ENCODE data around the gene MTHFSD. TPM values are rescaled to one million over a fixed set of nuclear protein-coding genes. Genes with fewer than 3 reads are reported as not detected.
A peak's percentile ranks its signal among the peaks of the same experiment; 100 is the strongest.

MTHFSD gene
- polyA plus RNA-seq, 1 donor, result 19.5 TPM

- peaks cover 7% of the 10 kb centered on the region for H3K9me3 ChIP-seq (ENCODE audit: control insufficient read depth, low read depth, low read length)
- no CpG with 5 or more reads among the region's 22 CpGs for WGBS (ENCODE audit: insufficient coverage, low lambda C conversion rate)
- H3K27me3 ChIP-seq (ENCODE audit: control insufficient read depth, insufficient read depth, low read length), result peaks cover 94% of the 10 kb centered on the region
- no peak overlapping the region for H3K4me3 ChIP-seq (ENCODE audit: low read length)
- DNase-seq, result no peak
- H3K36me3 ChIP-seq (ENCODE audit: control insufficient read depth, insufficient read depth, low read length), result peaks cover 7% of the 10 kb centered on the region
- peaks cover 12% of the 10 kb centered on the region for H3K4me1 ChIP-seq (ENCODE audit: control insufficient read depth, insufficient read depth, low read length)
- peak overlapping the region; percentile 74 for H3K27ac ChIP-seq (ENCODE audit: low read length)
Observed at GRCh38 chr16:86494039-86494564, 60.9 kb downstream of the MTHFSD start.

GRCh38 chr16:86492961-86493629, 61.9 kb downstream of the MTHFSD start:
- WGBS (ENCODE audit: insufficient coverage, low lambda C conversion rate), result no CpG with 5 or more reads among the region's 9 CpGs
- Histone ChIP-seq H3K9me3 (ENCODE audit: control insufficient read depth, low read depth, low read length) (peaks cover 2% of the 10 kb centered on the region), H3K4me3 (ENCODE audit: low read length) (no peak overlapping the region), H3K27ac (ENCODE audit: low read length) (peak overlapping the region; percentile 74), H3K36me3 (ENCODE audit: control insufficient read depth, insufficient read depth, low read length) (peaks cover 13% of the 10 kb centered on the region), H3K27me3 (ENCODE audit: control insufficient read depth, insufficient read depth, low read length) (peaks cover 93% of the 10 kb centered on the region), H3K4me1 (ENCODE audit: control insufficient read depth, insufficient read depth, low read length) (peaks cover 12% of the 10 kb centered on the region)
- no peak for DNase-seq

GRCh38 chr16:86492267-86492960, 62.6 kb downstream of the MTHFSD start:
- peaks cover 88% of the 10 kb centered on the region for H3K27me3 ChIP-seq (ENCODE audit: control insufficient read depth, insufficient read depth, low read length)
- no CpG with 5 or more reads among the region's 4 CpGs for WGBS (ENCODE audit: insufficient coverage, low lambda C conversion rate)
- no peak for DNase-seq
- peaks cover 12% of the 10 kb centered on the region for H3K4me1 ChIP-seq (ENCODE audit: control insufficient read depth, insufficient read depth, low read length)
- H3K4me3 ChIP-seq (ENCODE audit: low read length), result no peak overlapping the region
- peaks cover 13% of the 10 kb centered on the region for H3K36me3 ChIP-seq (ENCODE audit: control insufficient read depth, insufficient read depth, low read length)
- H3K27ac ChIP-seq (ENCODE audit: low read length), result peak overlapping the region; percentile 74
- H3K9me3 ChIP-seq (ENCODE audit: control insufficient read depth, low read depth, low read length), result peaks cover 2% of the 10 kb centered on the region

GRCh38 chr16:86491640-86492023, 63.4 kb downstream of the MTHFSD start:
- Histone ChIP-seq H3K4me3 (ENCODE audit: low read length) (no peak overlapping the region), H3K27ac (ENCODE audit: low read length) (no peak overlapping the region), H3K36me3 (ENCODE audit: control insufficient read depth, insufficient read depth, low read length) (peaks cover 17% of the 10 kb centered on the region), H3K4me1 (ENCODE audit: control insufficient read depth, insufficient read depth, low read length) (peaks cover 12% of the 10 kb centered on the region), H3K9me3 (ENCODE audit: control insufficient read depth, low read depth, low read length) (peaks cover 2% of the 10 kb centered on the region), H3K27me3 (ENCODE audit: control insufficient read depth, insufficient read depth, low read length) (peaks cover 87% of the 10 kb centered on the region)
- 67% methylated on average over 1 of the region's 7 CpGs for WGBS (ENCODE audit: insufficient coverage, low lambda C conversion rate)
- DNase-seq, result no peak

DNA sequence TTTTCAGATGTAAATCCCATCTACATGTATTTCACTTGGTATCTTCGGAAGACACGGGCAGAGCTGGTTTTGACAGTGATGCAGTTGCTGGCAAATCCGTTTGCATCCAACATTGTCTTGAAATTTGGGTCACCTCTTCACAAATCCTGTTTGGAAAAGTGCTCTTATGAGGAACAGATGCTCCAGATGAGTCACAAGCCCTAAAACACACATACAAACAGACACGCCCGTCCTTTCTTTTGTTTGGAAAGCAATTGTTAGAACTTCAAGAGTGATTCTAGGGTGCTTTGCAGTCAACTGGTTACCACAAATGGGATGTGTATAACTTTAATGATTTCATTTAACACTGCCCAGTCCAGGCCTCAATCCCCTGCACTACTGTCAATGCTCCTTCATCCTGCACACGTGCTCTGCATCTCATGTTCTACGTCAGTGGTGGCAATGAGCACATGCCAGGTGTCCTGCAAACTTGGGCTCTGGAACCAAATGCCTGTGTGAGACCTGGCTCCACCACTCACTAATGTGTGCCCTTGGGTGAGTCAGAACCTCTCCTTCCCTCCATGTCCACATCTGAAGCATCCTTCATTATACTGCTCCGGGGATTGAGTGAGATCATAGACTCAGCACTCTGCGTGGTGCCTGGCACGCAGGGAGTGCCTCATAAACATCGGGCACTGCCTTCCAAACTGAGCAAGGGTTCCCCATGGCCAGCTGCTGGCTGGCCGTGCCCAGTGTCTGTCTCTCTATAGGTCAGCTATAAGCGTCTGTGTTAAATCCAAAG, 64.0 kb downstream of the MTHFSD start:
- no peak for DNase-seq
- Histone ChIP-seq H3K4me1 (ENCODE audit: control insufficient read depth, insufficient read depth, low read length) (peaks cover 12% of the 10 kb centered on the region), H3K4me3 (ENCODE audit: low read length) (no peak overlapping the region), H3K36me3 (ENCODE audit: control insufficient read depth, insufficient read depth, low read length) (peaks cover 19% of the 10 kb centered on the region), H3K27me3 (ENCODE audit: control insufficient read depth, insufficient read depth, low read length) (peaks cover 87% of the 10 kb centered on the region), H3K27ac (ENCODE audit: low read length) (no peak overlapping the region), H3K9me3 (ENCODE audit: control insufficient read depth, low read depth, low read length) (peaks cover 2% of the 10 kb centered on the region)
- no CpG with 5 or more reads among the region's 13 CpGs for WGBS (ENCODE audit: insufficient coverage, low lambda C conversion rate)

- 67% methylated on average over 2 of the region's 3 CpGs for WGBS (ENCODE audit: insufficient coverage, low lambda C conversion rate)
- Histone ChIP-seq H3K27ac (ENCODE audit: low read length) (no peak overlapping the region), H3K36me3 (ENCODE audit: control insufficient read depth, insufficient read depth, low read length) (peaks cover 28% of the 10 kb centered on the region), H3K4me1 (ENCODE audit: control insufficient read depth, insufficient read depth, low read length) (no peaks in the 10 kb centered on the region), H3K4me3 (ENCODE audit: low read length) (no peak overlapping the region), H3K9me3 (ENCODE audit: control insufficient read depth, low read depth, low read length) (no peaks in the 10 kb centered on the region), H3K27me3 (ENCODE audit: control insufficient read depth, insufficient read depth, low read length) (peaks cover 64% of the 10 kb centered on the region)
- no peak for DNase-seq
Observed at GRCh38 chr16:86485746-86486145, 69.3 kb downstream of the MTHFSD start.

DNA sequence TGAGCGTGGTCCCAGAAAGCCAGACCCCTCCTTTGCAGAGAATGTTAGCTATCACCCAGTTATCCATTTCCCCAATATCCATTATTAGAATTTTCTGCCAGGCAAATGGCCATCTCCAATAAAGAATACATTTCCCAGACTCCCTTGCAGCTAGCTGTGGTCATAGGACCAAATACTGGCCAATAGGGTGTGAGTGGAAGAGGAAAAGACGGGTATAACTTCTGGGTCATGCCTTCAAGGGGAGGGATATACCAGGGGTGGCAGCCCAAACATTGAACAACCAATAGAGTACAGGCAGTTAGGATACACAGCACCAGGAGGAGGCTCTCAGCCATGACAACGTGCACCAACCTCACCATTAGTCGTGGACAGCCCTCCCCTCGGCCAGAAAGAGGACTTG, 70.8 kb downstream of the MTHFSD start:
- Histone ChIP-seq H3K27me3 (ENCODE audit: control insufficient read depth, insufficient read depth, low read length) (peaks cover 60% of the 10 kb centered on the region), H3K4me1 (ENCODE audit: control insufficient read depth, insufficient read depth, low read length) (no peaks in the 10 kb centered on the region), H3K36me3 (ENCODE audit: control insufficient read depth, insufficient read depth, low read length) (peaks cover 21% of the 10 kb centered on the region), H3K9me3 (ENCODE audit: control insufficient read depth, low read depth, low read length) (no peaks in the 10 kb centered on the region), H3K4me3 (ENCODE audit: low read length) (no peak overlapping the region), H3K27ac (ENCODE audit: low read length) (no peak overlapping the region)
- DNase-seq, result no peak
- no CpG with 5 or more reads among the region's 5 CpGs for WGBS (ENCODE audit: insufficient coverage, low lambda C conversion rate)

- DNase-seq, result no peak
- H3K27ac ChIP-seq (ENCODE audit: low read length), result no peak overlapping the region
- no peaks in the 10 kb centered on the region for H3K4me1 ChIP-seq (ENCODE audit: control insufficient read depth, insufficient read depth, low read length)
- H3K36me3 ChIP-seq (ENCODE audit: control insufficient read depth, insufficient read depth, low read length), result peaks cover 13% of the 10 kb centered on the region
- no peaks in the 10 kb centered on the region for H3K9me3 ChIP-seq (ENCODE audit: control insufficient read depth, low read depth, low read length)
- no peak overlapping the region for H3K4me3 ChIP-seq (ENCODE audit: low read length)
- no CpG with 5 or more reads among the region's 3 CpGs for WGBS (ENCODE audit: insufficient coverage, low lambda C conversion rate)
- peaks cover 53% of the 10 kb centered on the region for H3K27me3 ChIP-seq (ENCODE audit: control insufficient read depth, insufficient read depth, low read length)
Observed at GRCh38 chr16:86481607-86482006, 73.4 kb downstream of the MTHFSD start.

- no peak for DNase-seq
- no peaks in the 10 kb centered on the region for H3K9me3 ChIP-seq (ENCODE audit: control insufficient read depth, low read depth, low read length)
- peaks cover 44% of the 10 kb centered on the region for H3K27me3 ChIP-seq (ENCODE audit: control insufficient read depth, insufficient read depth, low read length)
- H3K36me3 ChIP-seq (ENCODE audit: control insufficient read depth, insufficient read depth, low read length), result peaks cover 16% of the 10 kb centered on the region
- WGBS (ENCODE audit: insufficient coverage, low lambda C conversion rate), result no CpG with 5 or more reads among the region's 15 CpGs
- H3K4me1 ChIP-seq (ENCODE audit: control insufficient read depth, insufficient read depth, low read length), result no peaks in the 10 kb centered on the region
- H3K4me3 ChIP-seq (ENCODE audit: low read length), result no peak overlapping the region
- H3K27ac ChIP-seq (ENCODE audit: low read length), result no peak overlapping the region
Observed at GRCh38 chr16:86480444-86480843, 74.6 kb downstream of the MTHFSD start.
